ENCODE results near the gene JSRP1. TPM values are rescaled to one million over a fixed set of nuclear protein-coding genes. Genes with fewer than 3 reads are reported as not detected.

JSRP1 gene
- total and polyA plus RNA-seq, 2 of the 8 experiments (the other 6 are each of a cell fraction or from before 2014, with no cell fraction given): 0.24 to 0.56 TPM

DNA sequence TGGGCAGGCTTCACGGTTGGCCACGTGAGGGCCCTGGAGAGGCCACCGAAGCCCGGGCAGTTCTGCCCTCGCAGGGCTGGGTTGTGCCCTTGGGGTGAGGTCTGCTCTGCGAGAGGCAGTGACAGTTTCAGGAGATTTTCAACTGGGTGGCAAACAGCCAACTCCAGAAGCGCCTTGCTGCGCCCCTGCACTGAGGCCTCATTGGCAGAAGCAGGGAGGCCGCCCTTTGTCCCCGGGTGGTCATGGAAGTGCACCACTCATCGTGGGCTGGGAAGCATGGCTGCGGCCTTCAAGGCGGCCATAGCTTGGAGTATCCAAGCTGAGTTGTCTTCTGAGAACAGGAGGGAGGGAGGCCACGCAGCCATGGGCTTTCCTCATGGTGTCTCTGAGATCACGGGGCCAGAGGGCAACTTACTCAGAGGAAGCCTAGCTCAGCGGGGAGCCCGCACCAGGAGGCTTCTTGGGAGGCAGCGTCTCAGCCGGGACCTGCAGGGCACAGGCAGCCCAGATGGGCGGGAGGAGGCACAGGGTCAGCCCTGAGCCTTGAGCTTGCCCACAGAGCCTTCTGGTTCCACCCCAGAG is 34.9 kb downstream of the JSRP1 start:
- H3K4me1 ChIP-seq (replicated peaks in 1 of 4; ENCODE audit: control insufficient read depth in 3 of 4, insufficient read depth in 4 of 4, low read length in 3 of 4): no peaks in the 10 kb centered on the region
- H3K23me2 ChIP-seq (ENCODE audit: low read depth, low read length): no peaks in the 10 kb centered on the region
- CTCF ChIA-PET (ENCODE audit: partially characterized antibody): interaction anchor here (0.6 to 2.6 kb wide), 9 partner anchors 12 to 730 kb away, joined by 3 to 10 read pairs (median 4); partner anchors contain the start of genes PLEKHJ1 and REEP6
- H3K9me3 ChIP-seq (ENCODE audit: insufficient read depth in 2 of 2, low read depth in 1 of 2, low read length in 1 of 2): no peaks in the 10 kb centered on the region
- H3K56ac ChIP-seq (replicated peaks; ENCODE audit: insufficient read length, low read depth, low read length): no peak overlapping the region
- POLR2A ChIA-PET (ENCODE audit: partially characterized antibody): interaction anchor here (0.6 to 5.6 kb wide), 6 partner anchors 9 to 17 kb away, joined by 3 to 34 read pairs (median 3); partner anchors contain the start of gene PLEKHJ1
- FAIRE-seq (no peak), DNase-seq (ENCODE audit: low read depth in 1 of 2, low spot score in 2 of 2) (no peak)
- H4K20me1 ChIP-seq (replicated peaks in 1 of 2; ENCODE audit: control insufficient read depth in 1 of 2, insufficient read depth in 2 of 2, low read length in 2 of 2): peaks cover 0 to 12% of the 10 kb centered on the region in 2 experiments
- no peak overlapping the region for H3K18ac ChIP-seq (ENCODE audit: extremely low read depth, low read length)
- no peak overlapping the region for H2BK20ac ChIP-seq (ENCODE audit: low read length)
- H3K4me3 ChIP-seq (ENCODE audit: extremely low read depth in 1 of 4, insufficient read depth in 2 of 4, low read depth in 3 of 4, low read length in 4 of 4): no peak overlapping the region
- no peak overlapping the region for H3K4ac ChIP-seq (replicated peaks; ENCODE audit: insufficient read length, low read depth, low read length)
- no peak overlapping the region for H3K23ac ChIP-seq (ENCODE audit: insufficient read length)
- no peak overlapping the region for H3K27ac ChIP-seq (ENCODE audit: low read depth, low read length)
- H3K79me1 ChIP-seq (ENCODE audit: low read depth, low read length): no peaks in the 10 kb centered on the region
- no peak overlapping the region for H3K14ac ChIP-seq (ENCODE audit: insufficient read length)
- H2BK12ac ChIP-seq (ENCODE audit: low read depth, low read length): no peak overlapping the region
- no peak overlapping the region for H4K5ac ChIP-seq (ENCODE audit: insufficient read length, low read depth, low read length)
- H3K36me3 ChIP-seq (ENCODE audit: control insufficient read depth in 2 of 4, insufficient read depth in 4 of 4, low read length in 3 of 4): peaks cover 4 to 41% (median 25%) of the 10 kb centered on the region in 4 experiments
- no peak overlapping the region for H2AK5ac ChIP-seq (ENCODE audit: low read depth, low read length)
- no peak overlapping the region for H2BK15ac ChIP-seq (ENCODE audit: low read length)
- H3K79me2 ChIP-seq (ENCODE audit: control insufficient read depth in 1 of 2, insufficient read depth in 2 of 2, low read length in 2 of 2): no peaks in the 10 kb centered on the region
- no peaks in the 10 kb centered on the region for H3K27me3 ChIP-seq (replicated peaks in 1 of 4; ENCODE audit: control insufficient read depth in 3 of 4, extremely low read depth in 1 of 4, insufficient read depth in 3 of 4, low read length in 3 of 4)
- H3K9ac ChIP-seq (replicated peaks in 1 of 4; ENCODE audit: extremely low read depth in 1 of 4, low read depth in 3 of 4, low read length in 3 of 4): no peak overlapping the region
- H2BK5ac ChIP-seq (ENCODE audit: low read depth, low read length): no peak overlapping the region
- no peak overlapping the region for H4K91ac ChIP-seq (replicated peaks; ENCODE audit: insufficient read length, low read length)
- H3K4me2 ChIP-seq (ENCODE audit: insufficient read depth in 1 of 2, low read depth in 2 of 2, low read length in 2 of 2): no peak overlapping the region
- no peak overlapping the region for H2BK120ac ChIP-seq (replicated peaks; ENCODE audit: low read depth, low read length)
- no peak overlapping the region for H2AFZ ChIP-seq (ENCODE audit: low read length)
- H4K8ac ChIP-seq (ENCODE audit: extremely low read depth, insufficient read depth, low read length): no peak overlapping the region
- 93% methylated on average over 19 of the region's 20 CpGs; no CpG with 5 or more reads in 1 of the 2 experiments for WGBS, 2 experiments (ENCODE audit: extremely low coverage in 1 of 2, insufficient coverage in 1 of 2, insufficient read length in 1 of 2, insufficient replicate concordance in 2 of 2, low coverage in 1 of 2, low lambda C conversion rate in 2 of 2, missing lambda C conversion rate in 1 of 2)
- TF ChIP-seq CTCF (IDR thresholded peaks at IDR 0.05; ENCODE audit: control extremely low read depth in 1 of 3, insufficient read depth in 1 of 3, low read depth in 1 of 3, low read length in 3 of 3): no peak
- TF ChIP-seq SIN3A (conservative IDR thresholded peaks at IDR 0.05 in 1 of 2, IDR thresholded peaks at IDR 0.05 in 1 of 2; ENCODE audit: low read depth in 1 of 2, low read length in 2 of 2): no peak
- no peak for TF ChIP-seq SUZ12 (IDR thresholded peaks at IDR 0.05; ENCODE audit: low read length)
- no peak for TF ChIP-seq EGR1 (IDR thresholded peaks at IDR 0.05; ENCODE audit: borderline replicate concordance, low read depth, low read length)
- TF ChIP-seq POLR2A (IDR thresholded peaks at IDR 0.05; ENCODE audit: control extremely low read depth in 1 of 2, low read depth in 2 of 2, low read length in 2 of 2): no peak
- no peak for TF ChIP-seq PHF8 (conservative IDR thresholded peaks at IDR 0.05; ENCODE audit: low read depth, low read length)
- TF ChIP-seq HDAC2 (IDR thresholded peaks at IDR 0.05; ENCODE audit: borderline replicate concordance in 1 of 2, low read depth in 2 of 2, low read length in 2 of 2): no peak
- TF ChIP-seq RXRA (IDR thresholded peaks at IDR 0.05; ENCODE audit: insufficient read depth, low read depth, low read length): no peak
- no peak for TF ChIP-seq SIX5 (IDR thresholded peaks at IDR 0.05; ENCODE audit: low read depth, low read length)
- no peak for TF ChIP-seq CHD2 (IDR thresholded peaks at IDR 0.05; ENCODE audit: low read length)
- TF ChIP-seq TBP (IDR thresholded peaks at IDR 0.05; ENCODE audit: low read depth, low read length): no peak
